ENCODE data around the gene CMTM1. TPM values are rescaled to one million over a fixed set of nuclear protein-coding genes. Genes with fewer than 3 reads are reported as not detected.

Gene CMTM1
- total RNA-seq, 2 donors from 2014 or later: 15.8 to 15.9 TPM

- ATAC-seq (replicated peaks): no peak
- no peaks in the 10 kb centered on the region for H3K9me3 Mint-ChIP-seq
- H3K36me3 Mint-ChIP-seq (ENCODE audit: low read depth): peaks cover 17% of the 10 kb centered on the region
- H3K4me3 Mint-ChIP-seq: peak overlapping the region; percentile 86
- H3K27me3 Mint-ChIP-seq: no peaks in the 10 kb centered on the region
- peaks cover 34% of the 10 kb centered on the region for H3K4me1 Mint-ChIP-seq
- H3K27ac Mint-ChIP-seq: peak overlapping the region; percentile 94
Observed at GRCh38 chr16:66548068-66548467, 18.2 kb upstream of the CMTM1 start.

DNA sequence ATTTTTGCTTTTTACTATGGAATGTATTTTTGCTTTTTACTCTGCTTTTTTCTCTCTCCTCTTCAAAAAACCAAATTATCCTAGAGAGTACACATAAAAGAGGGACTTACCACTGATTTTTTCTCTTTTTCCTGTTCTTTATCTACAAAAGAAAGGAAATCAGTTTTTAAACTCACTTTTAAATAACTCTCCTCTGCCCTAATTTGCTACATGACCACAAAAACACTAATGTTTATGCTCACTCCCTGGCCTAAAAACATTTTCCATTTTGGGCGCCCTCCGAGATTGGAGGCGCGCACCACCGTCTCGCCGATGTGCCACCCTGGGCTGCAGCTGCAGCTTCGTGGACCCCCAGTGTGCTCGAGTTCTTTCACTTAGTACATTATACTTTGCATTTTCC, 17.4 kb upstream of the CMTM1 start:
- H3K4me3 Mint-ChIP-seq: peak overlapping the region; percentile 86
- peaks cover 42% of the 10 kb centered on the region for H3K4me1 Mint-ChIP-seq

GRCh38 chr16:66549284-66550131, 16.7 kb upstream of the CMTM1 start, which contains the start of gene TK2:
TK2 (minus strand) TSS chr16:66550122; CDS start chr16:66550061, 61 bp downstream.
- peaks cover 31% of the 10 kb centered on the region for H3K36me3 Mint-ChIP-seq (ENCODE audit: low read depth)
- no peaks in the 10 kb centered on the region for H3K9me3 Mint-ChIP-seq
- no peaks in the 10 kb centered on the region for H3K27me3 Mint-ChIP-seq
- peaks cover 48% of the 10 kb centered on the region for H3K4me1 Mint-ChIP-seq
- peak; percentile 31 for ATAC-seq (replicated peaks)
- peak within 1 kb of the TSS; percentile 97 for H3K4me3 Mint-ChIP-seq
- peak within 1 kb of the TSS; percentile 94 for H3K27ac Mint-ChIP-seq

More for the DNA sequence above, 17.4 kb upstream of the CMTM1 start:
- Mint-ChIP-seq H3K27ac (peak overlapping the region; percentile 94), H3K36me3 (ENCODE audit: low read depth) (peaks cover 25% of the 10 kb centered on the region), H3K9me3 (no peaks in the 10 kb centered on the region), H3K27me3 (no peaks in the 10 kb centered on the region)
- no peak for ATAC-seq (replicated peaks)

DNA sequence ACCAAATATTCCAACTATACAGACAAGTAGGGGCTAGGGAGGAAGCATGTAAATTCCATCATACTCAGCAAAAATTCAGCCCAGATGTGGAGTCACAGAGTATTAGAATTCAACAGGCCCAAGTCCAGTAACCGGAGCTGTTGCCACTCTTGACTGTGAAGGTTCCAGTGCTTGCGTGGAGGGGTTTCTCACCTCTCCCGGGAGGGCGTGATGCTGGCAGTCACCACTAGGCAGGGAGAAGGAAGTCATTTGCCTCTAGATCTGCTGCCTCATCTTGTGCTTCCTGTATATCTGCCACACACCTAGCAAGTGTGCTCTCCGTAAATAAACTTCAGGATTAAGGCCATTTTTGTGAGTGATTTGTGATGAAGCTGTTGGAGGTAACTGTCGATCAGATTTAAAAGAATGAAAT, 14.9 kb upstream of the CMTM1 start:
- Mint-ChIP-seq H3K4me3 (peak overlapping the region; percentile 97), H3K27me3 (no peaks in the 10 kb centered on the region), H3K9me3 (no peaks in the 10 kb centered on the region), H3K36me3 (ENCODE audit: low read depth) (peaks cover 50% of the 10 kb centered on the region), H3K4me1 (peaks cover 66% of the 10 kb centered on the region), H3K27ac (peak overlapping the region; percentile 99)
- peak; percentile 55 for ATAC-seq (replicated peaks)

- Mint-ChIP-seq H3K27ac (peak overlapping the region; percentile 99), H3K9me3 (no peaks in the 10 kb centered on the region), H3K36me3 (ENCODE audit: low read depth) (peaks cover 52% of the 10 kb centered on the region), H3K4me1 (peaks cover 66% of the 10 kb centered on the region), H3K4me3 (peak overlapping the region; percentile 97), H3K27me3 (no peaks in the 10 kb centered on the region)
- peak; percentile 7 for ATAC-seq (replicated peaks)
Observed at GRCh38 chr16:66551788-66552285, 14.4 kb upstream of the CMTM1 start.

- ATAC-seq (replicated peaks): peak; percentile 76
- Mint-ChIP-seq H3K4me3 (peak within 1 kb of the TSS; percentile 97), H3K27ac (peak within 1 kb of the TSS; percentile 99), H3K36me3 (ENCODE audit: low read depth) (peaks cover 56% of the 10 kb centered on the region), H3K9me3 (no peaks in the 10 kb centered on the region), H3K4me1 (peaks cover 65% of the 10 kb centered on the region), H3K27me3 (no peaks in the 10 kb centered on the region)
Observed at GRCh38 chr16:66552286-66553177, 13.7 kb upstream of the CMTM1 start, which contains the start of gene CKLF. CKLF (plus strand) TSS chr16:66552576; CDS start chr16:66552716, 140 bp downstream.

GRCh38 chr16:66553223-66553622, 13.0 kb upstream of the CMTM1 start:
- peak; percentile 2 for ATAC-seq (replicated peaks)
- Mint-ChIP-seq H3K27ac (peak overlapping the region; percentile 99), H3K4me1 (peaks cover 61% of the 10 kb centered on the region), H3K9me3 (no peaks in the 10 kb centered on the region), H3K27me3 (no peaks in the 10 kb centered on the region), H3K36me3 (ENCODE audit: low read depth) (peaks cover 63% of the 10 kb centered on the region), H3K4me3 (peak overlapping the region; percentile 97)

DNA sequence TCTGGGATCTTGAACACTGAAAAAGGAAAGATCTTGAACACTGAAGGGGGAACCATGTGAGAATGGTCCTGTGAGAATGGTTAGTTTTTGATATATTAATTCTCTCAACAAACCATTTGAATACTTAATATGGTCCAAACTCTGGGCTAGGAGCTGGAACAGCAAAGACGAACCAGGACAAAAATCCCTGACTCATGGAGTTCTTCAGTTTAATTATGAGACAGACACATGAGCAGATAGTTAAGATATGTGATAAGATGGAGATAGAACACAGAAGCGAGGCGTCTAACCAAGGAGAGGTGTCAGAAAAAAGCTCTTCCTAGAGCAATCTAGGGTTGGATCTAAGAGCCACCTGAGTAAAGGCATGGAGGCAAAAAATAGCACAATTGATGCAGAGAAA, 12.2 kb upstream of the CMTM1 start:
- peaks cover 71% of the 10 kb centered on the region for H3K36me3 Mint-ChIP-seq (ENCODE audit: low read depth)
- peak overlapping the region; percentile 99 for H3K27ac Mint-ChIP-seq
- peak overlapping the region; percentile 97 for H3K4me3 Mint-ChIP-seq
- H3K27me3 Mint-ChIP-seq: no peaks in the 10 kb centered on the region
- H3K9me3 Mint-ChIP-seq: no peaks in the 10 kb centered on the region
- peaks cover 56% of the 10 kb centered on the region for H3K4me1 Mint-ChIP-seq
- no peak for ATAC-seq (replicated peaks)

DNA sequence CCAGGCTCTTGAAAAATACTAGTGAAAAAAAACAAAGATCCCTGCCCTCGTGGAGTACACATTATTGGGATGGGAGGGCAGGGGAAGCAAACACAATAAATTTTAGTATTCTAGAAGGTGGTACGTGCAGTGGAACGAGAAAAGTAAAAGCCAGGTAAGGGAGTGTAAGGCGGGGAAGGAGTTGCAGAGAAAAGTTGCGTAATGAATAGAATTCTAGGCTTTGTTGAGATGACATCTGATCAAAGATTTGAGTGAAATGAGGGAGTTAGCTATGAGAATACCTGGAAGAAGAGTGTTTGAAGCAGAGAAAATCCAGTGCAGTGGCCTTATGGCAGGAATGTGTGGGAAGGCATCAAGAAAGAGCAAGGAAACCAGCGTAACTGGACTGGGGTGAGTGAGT, 11.7 kb upstream of the CMTM1 start:
- H3K4me3 Mint-ChIP-seq: peak overlapping the region; percentile 97
- no peaks in the 10 kb centered on the region for H3K27me3 Mint-ChIP-seq
- H3K4me1 Mint-ChIP-seq: peaks cover 55% of the 10 kb centered on the region
- ATAC-seq (replicated peaks): no peak
- H3K27ac Mint-ChIP-seq: peak overlapping the region; percentile 99
- no peaks in the 10 kb centered on the region for H3K9me3 Mint-ChIP-seq
- peaks cover 76% of the 10 kb centered on the region for H3K36me3 Mint-ChIP-seq (ENCODE audit: low read depth)

DNA sequence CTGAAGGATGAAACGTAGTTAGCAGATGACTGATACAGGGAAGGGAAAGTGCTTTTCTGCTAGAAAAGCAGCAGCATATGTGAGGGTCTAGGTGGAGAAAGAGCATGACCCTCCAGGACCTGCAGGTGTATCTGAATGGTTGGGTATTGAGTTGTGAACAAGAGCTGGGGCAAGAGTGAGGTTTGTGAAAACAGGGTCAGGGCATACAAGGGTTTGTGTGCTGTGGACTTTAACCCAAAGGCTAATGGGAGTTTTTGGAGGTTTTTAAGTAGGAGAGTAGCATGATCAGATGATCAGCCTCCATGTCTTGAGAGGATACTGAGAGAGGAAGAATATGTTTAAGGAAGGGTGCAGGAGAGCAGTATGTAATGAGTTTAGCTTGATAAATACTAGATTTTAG, 6.1 kb upstream of the CMTM1 start:
- no peak for ATAC-seq (replicated peaks)
- Mint-ChIP-seq H3K27me3 (no peaks in the 10 kb centered on the region), H3K4me3 (peak overlapping the region; percentile 24), H3K4me1 (peaks cover 55% of the 10 kb centered on the region), H3K27ac (peak overlapping the region; percentile 33), H3K9me3 (no peaks in the 10 kb centered on the region), H3K36me3 (ENCODE audit: low read depth) (peaks cover 94% of the 10 kb centered on the region)

DNA sequence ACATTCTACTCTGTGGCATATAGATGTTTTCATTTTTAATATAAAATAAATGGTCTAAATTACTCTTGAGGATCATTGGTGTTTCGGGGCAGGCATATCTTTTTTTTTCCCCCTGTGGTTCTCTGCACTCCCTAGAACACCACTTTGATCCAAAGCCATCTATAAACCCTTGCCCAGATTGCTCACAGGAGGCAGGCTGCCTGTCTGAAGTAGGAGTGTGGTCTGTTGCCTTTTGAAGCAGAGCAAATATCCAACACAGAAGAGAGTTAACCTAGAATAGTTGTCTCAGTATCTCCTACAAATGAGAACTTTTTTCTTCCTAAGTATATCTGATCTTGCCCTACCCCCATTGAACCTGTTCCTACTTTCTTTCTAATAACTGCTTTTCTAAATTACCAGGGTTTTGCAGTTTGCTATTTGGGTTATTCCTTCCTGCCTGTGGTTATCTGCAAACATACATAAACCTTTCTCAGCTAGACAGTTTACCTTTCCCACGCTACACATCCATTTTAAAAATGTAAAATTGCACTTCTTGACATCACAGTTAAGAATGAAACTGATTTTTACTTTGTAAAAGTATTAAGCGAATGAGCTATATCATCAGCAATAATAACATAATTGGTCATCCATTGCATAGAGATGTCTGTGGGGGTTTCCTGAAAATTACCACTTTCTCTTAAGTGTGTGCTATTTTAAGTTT, 4.7 kb upstream of the CMTM1 start:
- Mint-ChIP-seq H3K36me3 (ENCODE audit: low read depth) (peaks cover 94% of the 10 kb centered on the region), H3K27ac (peak overlapping the region; percentile 33), H3K27me3 (no peaks in the 10 kb centered on the region), H3K4me1 (peaks cover 44% of the 10 kb centered on the region), H3K4me3 (peak overlapping the region; percentile 24), H3K9me3 (no peaks in the 10 kb centered on the region)
- ATAC-seq (replicated peaks): no peak

GRCh38 chr16:66562409-66562808, 3.8 kb upstream of the CMTM1 start:
- H3K27ac Mint-ChIP-seq: peak overlapping the region; percentile 12
- no peak for ATAC-seq (replicated peaks)
- H3K36me3 Mint-ChIP-seq (ENCODE audit: low read depth): peaks cover 99% of the 10 kb centered on the region
- H3K4me3 Mint-ChIP-seq: peak overlapping the region; percentile 24
- H3K9me3 Mint-ChIP-seq: no peaks in the 10 kb centered on the region
- peaks cover 46% of the 10 kb centered on the region for H3K4me1 Mint-ChIP-seq
- H3K27me3 Mint-ChIP-seq: no peaks in the 10 kb centered on the region

DNA sequence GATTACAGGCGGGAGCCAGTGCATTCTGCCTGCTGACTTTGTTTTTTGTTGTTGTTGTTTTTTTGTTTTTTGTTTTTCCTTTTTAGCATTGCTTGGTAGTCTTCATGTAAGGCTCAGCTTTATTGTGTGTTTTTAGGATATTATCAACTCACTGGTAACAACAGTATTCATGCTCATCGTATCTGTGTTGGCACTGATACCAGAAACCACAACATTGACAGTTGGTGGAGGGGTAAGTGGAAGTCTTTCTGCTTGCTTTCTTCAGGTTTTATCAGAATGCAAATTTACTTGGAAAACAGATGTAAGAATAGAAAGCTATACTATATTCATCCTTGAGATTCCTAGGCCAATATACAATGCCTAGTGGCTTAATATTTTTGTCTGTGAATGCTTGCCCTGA, 3.3 kb upstream of the CMTM1 start:
- H3K4me3 Mint-ChIP-seq: peak overlapping the region; percentile 24
- no peak for ATAC-seq (replicated peaks)

More for the DNA sequence above, 3.3 kb upstream of the CMTM1 start:
- H3K36me3 Mint-ChIP-seq (ENCODE audit: low read depth): peaks cover 99% of the 10 kb centered on the region
- no peaks in the 10 kb centered on the region for H3K27me3 Mint-ChIP-seq
- H3K27ac Mint-ChIP-seq: peak overlapping the region; percentile 12
- H3K4me1 Mint-ChIP-seq: peaks cover 45% of the 10 kb centered on the region
- no peaks in the 10 kb centered on the region for H3K9me3 Mint-ChIP-seq

Data from activated T-helper 17 cell treated with anti-CD3 and anti-CD28 coated beads, Interleukin-2, amount 50 U/mL, for 72 hours (primary cell).